Uterus (tissue), 2 donors: ENCODE measurements around the gene NEB.

Experiments
- POLR2A ChIP-seq, 2 donors: fragments of 450-650 bp; IDR thresholded peaks; one replicate each; pipeline ENCODE4 v1.6.1; 2016; ENCODE audit warnings: antibody characterized with exemption in 2 of 2, mild to moderate bottlenecking in 1 of 2, moderate library complexity in 1 of 2
- TF ChIP-seq, protein P1 (sequence below), 4 experiments: fragments of 200-600 bp in 2 of 4; fragments of 450-650 bp in 2 of 4; sonication (generic) in 2 of 4; IDR thresholded peaks; one replicate each; pipeline ENCODE4 v1.5.1; 2016 to 2019; ENCODE audit warnings: antibody characterized with exemption in 4 of 4, mild to moderate bottlenecking in 2 of 4, moderate library complexity in 1 of 4

DNA sequence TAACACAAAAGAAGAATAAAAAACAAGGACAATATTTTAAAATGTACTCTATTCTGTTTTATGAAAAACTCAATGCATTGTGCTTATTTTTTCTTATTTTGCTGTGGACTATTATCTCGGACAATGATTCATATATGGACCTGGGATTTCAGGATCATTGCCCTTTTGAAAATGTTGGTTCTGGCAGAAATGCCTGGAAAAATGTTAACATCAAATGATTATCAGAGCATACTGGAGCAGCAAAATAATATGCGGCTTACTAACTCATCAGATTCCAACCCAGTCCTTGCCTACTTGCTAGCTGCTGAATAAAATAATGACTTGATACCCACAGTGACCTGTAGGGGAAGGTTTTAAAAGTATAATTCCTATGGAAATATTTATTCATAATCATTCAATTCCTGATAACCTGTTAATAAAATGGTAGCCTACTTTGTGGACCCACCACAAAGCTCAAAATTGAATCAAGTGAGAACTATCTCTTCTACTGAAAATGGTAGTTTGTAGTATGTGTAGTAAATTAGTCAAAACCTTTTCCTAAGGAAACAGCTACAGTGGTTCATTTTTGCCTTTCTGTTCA is 117.4 kb downstream of the NEB start:
- TF ChIP-seq, protein P1, sequence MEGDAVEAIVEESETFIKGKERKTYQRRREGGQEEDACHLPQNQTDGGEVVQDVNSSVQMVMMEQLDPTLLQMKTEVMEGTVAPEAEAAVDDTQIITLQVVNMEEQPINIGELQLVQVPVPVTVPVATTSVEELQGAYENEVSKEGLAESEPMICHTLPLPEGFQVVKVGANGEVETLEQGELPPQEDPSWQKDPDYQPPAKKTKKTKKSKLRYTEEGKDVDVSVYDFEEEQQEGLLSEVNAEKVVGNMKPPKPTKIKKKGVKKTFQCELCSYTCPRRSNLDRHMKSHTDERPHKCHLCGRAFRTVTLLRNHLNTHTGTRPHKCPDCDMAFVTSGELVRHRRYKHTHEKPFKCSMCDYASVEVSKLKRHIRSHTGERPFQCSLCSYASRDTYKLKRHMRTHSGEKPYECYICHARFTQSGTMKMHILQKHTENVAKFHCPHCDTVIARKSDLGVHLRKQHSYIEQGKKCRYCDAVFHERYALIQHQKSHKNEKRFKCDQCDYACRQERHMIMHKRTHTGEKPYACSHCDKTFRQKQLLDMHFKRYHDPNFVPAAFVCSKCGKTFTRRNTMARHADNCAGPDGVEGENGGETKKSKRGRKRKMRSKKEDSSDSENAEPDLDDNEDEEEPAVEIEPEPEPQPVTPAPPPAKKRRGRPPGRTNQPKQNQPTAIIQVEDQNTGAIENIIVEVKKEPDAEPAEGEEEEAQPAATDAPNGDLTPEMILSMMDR (IDR thresholded peaks at IDR 0.05), result no peak
- TF ChIP-seq POLR2A (IDR thresholded peaks at IDR 0.05), result no peak
